AG09309 (cell line): Measurements from ENCODE around the gene DSG2.
"Not testable (repeated sequence)": the region's sequence is repeated elsewhere in the genome, so short reads cannot be mapped to it uniquely, and the experiment has no call there.

Source experiments
- DNase-seq: peaks from one replicate; pipeline ENCODE4 v3.0.0-alpha.2; 2010; ENCODE audit warnings: low read depth
- H3K4me3 ChIP-seq: 2 replicates; pipeline ENCODE4 v1.5.1; 2011; ENCODE audit warnings: mild to moderate bottlenecking, low read depth, low read length, moderate library complexity; ENCODE audit not compliant: control insufficient read depth
- CTCF ChIP-seq: IDR thresholded peaks from 2 replicates; pipeline ENCODE4 v1.5.1; 2011; ENCODE audit warnings: mild to moderate bottlenecking, low read depth, low read length, inconsistent platforms; ENCODE audit not compliant: insufficient read depth, control insufficient read depth; ENCODE audit errors: missing control alignments

Gene DSG2

GRCh38 chr18:31498574-31499524 is 872 bp downstream of the DSG2 start:
- DNase-seq = no peak
- H3K4me3 ChIP-seq = no peak overlapping the region

GRCh38 chr18:31500051-31500688 is 2.2 kb downstream of the DSG2 start:
- DNase-seq = no peak
- no peak overlapping the region for H3K4me3 ChIP-seq
- TF ChIP-seq CTCF = no peak

More at GRCh38 chr18:31498574-31499524, 872 bp downstream of the DSG2 start:
- no peak for TF ChIP-seq CTCF

- TF ChIP-seq CTCF = no peak
- no peak for DNase-seq
- no peak overlapping the region for H3K4me3 ChIP-seq
Observed at GRCh38 chr18:31503011-31503410, 5.0 kb downstream of the DSG2 start.

GRCh38 chr18:31504455-31505147 is 6.6 kb downstream of the DSG2 start:
- H3K4me3 ChIP-seq = no peak overlapping the region

GRCh38 chr18:31505156-31505555 is 7.2 kb downstream of the DSG2 start:
- H3K4me3 ChIP-seq = no peak overlapping the region
- DNase-seq = no peak
- no peak for TF ChIP-seq CTCF

More at GRCh38 chr18:31504455-31505147, 6.6 kb downstream of the DSG2 start:
- DNase-seq = no peak
- no peak for TF ChIP-seq CTCF

GRCh38 chr18:31506024-31506742 is 8.2 kb downstream of the DSG2 start:
- DNase-seq = no peak
- no peak overlapping the region for H3K4me3 ChIP-seq
- no peak for TF ChIP-seq CTCF

GRCh38 chr18:31507124-31507523 is 9.1 kb downstream of the DSG2 start:
- H3K4me3 ChIP-seq = not testable (repeated sequence)

More at GRCh38 chr18:31507124-31507523, 9.1 kb downstream of the DSG2 start:
- not testable (repeated sequence) for DNase-seq
